Inflammatory macrophage treated with lipopolysaccharide for 4 hours (primary cell): ENCODE data around the gene PXMP2.

Source experiments
- DNase-seq: peaks from one replicate; pipeline ENCODE4 v3.0.0-alpha.2; 2020

Gene PXMP2

GRCh38 chr12:132687211-132688164 is at the start of gene PXMP2, which contains the start of gene POLE:
Gene PXMP2, plus strand, starts transcription at chr12:132687587. Its CDS starts 84 bp downstream, at chr12:132687671.
Gene POLE, minus strand, starts transcription at chr12:132687342. Its CDS starts 27 bp downstream, at chr12:132687315.
- DNase-seq: peak; percentile 96

DNA sequence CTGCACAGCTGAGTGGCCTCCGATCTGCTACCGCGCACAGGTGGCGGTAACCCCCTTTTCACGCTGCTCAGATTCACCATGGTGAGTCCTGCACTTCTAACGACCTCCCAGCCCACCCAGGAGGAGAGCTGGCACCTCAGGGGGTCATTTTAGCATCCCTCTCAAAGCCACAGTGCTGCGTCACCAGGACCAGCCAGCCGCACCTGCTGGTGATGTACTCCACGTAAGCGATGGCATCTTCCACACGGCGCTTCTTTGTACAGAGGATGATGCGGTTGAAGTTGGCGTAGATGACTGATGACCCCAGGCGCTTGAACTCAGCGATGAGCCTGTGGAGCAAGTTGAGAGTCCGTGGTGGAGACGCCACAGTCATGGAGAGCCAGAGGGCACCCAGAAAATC is 49.6 kb upstream of the PXMP2 start:
- no peak for DNase-seq

GRCh38 chr12:132638541-132639408 is 48.6 kb upstream of the PXMP2 start:
- peak; percentile 16 for DNase-seq

DNA sequence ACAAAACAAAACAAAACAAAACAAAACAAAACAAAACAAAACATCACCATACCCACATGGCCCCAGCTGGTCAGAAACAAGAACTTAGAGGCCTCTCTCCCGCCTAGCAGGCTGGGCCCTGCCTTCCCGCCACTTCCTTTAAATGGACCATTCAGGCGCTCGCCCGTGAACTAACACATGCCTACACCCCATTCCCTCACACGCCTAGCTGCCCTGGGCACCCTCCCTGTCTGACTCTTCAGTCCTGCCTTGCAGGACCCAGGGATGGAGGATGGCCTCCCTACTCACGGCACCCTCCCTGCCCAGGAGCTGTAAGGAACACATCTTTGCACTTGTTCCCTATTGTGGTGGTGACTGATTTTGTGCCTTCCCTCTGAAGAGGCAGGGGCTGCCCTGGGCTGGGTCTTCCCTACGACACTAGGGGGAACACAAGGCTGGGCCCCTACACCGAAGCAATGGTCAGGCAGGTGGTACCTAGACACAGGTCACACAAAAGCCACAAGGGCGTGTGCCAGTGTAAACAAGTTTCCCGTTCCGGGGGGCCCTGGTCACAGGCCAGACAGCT is 47.3 kb upstream of the PXMP2 start:
- DNase-seq: no peak

DNA sequence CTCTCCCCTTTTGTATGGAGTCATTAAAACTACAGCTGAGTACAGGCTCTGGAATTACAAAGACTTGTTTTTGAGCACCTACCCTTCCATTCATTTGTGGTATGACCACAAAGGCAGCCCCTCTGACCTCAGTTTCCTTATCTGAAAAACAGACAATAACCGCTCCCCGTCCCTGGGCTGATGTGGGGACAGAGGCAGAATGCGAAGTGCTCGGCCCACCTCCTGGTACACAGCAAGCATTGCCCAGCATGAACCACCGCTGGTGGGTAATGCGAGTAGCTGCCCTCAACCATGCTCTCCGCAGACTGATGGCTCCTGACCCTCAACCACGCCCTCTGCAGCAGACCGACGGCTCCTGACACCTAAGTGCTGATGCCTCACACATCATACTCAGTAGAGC is 46.5 kb upstream of the PXMP2 start:
- DNase-seq: no peak

- DNase-seq: no peak
Observed at GRCh38 chr12:132641811-132642650, 45.4 kb upstream of the PXMP2 start.

DNA sequence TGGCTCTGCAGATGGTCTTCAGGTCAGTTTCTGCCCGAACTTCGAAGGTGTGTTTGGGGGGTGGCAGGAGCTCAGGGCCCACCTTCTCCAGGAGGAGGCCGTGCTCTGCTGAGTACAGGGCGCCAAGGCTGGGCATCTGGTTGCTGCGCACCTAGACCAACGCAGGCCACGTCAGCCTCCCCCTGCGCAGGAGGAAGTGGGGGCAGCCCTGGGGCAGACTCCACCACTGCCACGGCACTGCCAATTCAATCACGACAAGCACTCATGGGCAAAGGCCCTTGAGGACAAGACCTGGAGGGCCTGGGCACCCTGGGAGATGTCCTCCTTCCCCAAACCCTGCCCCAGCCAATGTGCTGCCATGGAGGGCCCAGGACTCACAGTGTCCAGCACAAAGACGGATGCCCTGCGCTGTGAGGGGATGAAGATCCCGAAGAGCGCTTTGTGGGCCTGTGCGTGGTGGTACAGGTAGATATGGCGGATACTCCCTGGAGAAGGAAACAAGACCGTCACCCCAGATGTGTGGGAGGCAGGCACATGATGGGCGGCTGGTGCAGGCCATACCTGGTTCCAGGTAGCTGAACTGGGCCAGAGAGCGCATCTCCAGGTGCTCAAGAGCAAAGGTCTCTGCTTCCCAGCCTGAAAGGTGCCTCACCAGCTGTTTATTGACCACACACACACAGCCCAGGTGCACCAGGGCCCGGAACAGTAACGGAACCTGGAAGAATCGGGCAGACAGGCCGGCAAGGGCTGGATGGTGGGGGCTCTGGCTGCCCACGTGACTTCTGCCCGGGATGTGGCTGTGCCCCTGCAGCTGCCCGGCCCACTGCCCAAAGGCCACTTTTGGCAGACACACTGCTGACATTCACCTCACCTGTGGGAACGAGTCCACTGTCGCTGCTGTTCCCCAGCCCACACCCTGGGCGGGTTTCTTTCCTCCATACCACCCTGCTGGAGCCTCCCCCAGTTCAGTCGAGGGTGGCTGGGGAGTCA is 44.2 kb upstream of the PXMP2 start:
- DNase-seq: no peak

DNA sequence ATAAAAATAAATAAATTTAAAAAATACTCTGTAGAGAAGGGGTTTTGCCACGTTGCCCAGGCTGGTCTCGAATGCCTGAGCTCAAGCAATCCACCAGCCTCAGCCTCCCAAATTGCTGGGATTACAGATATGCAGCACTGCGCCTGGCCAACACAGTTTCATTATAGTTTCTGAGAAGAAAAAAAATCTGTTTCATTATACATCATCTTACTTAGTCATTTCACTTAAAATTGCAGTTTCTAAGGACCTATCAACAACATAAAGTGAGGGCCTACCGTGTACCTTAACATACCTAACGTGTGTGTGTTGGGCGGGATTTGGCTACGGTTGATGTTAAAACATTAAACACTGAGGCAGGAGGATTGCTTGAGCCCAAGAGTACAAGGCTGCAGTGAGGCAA is 40.5 kb upstream of the PXMP2 start:
- no peak for DNase-seq

GRCh38 chr12:132647858-132648257 is 39.5 kb upstream of the PXMP2 start:
- DNase-seq: no peak

- DNase-seq: no peak
Observed at GRCh38 chr12:132648616-132649225, 38.7 kb upstream of the PXMP2 start.

- no peak for DNase-seq
Observed at GRCh38 chr12:132649226-132649945, 38.0 kb upstream of the PXMP2 start.

DNA sequence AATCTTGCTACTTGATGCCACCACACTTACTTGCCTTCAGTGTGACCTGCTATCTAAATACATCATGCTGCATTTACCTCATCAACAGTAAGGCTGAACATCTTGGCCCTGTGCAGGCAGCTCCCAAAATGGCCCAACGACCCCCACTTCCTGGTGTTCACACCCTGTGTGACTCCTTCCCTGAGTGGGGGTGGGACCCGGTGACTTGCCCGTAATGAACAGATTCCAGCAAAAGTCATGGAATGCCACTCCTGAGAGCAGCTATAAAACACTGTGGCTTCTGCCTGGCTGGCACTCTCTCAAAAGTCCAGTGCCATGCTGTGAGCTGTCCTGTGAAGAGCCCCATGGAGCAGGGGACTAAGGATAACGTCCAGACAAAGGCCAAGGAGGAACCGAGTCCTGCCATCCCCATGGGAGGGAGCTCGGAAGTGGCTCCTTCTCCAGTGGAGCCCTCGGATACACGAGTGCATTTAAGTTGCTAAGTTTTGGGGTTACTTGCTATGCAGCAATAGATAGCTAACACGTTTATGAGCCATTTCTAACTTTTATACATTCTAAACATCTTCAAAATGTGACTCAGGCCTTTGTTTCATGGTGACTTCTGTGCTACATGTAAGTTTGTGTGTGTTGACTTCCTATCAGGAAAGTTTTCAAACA is 35.8 kb upstream of the PXMP2 start:
- no peak for DNase-seq

DNA sequence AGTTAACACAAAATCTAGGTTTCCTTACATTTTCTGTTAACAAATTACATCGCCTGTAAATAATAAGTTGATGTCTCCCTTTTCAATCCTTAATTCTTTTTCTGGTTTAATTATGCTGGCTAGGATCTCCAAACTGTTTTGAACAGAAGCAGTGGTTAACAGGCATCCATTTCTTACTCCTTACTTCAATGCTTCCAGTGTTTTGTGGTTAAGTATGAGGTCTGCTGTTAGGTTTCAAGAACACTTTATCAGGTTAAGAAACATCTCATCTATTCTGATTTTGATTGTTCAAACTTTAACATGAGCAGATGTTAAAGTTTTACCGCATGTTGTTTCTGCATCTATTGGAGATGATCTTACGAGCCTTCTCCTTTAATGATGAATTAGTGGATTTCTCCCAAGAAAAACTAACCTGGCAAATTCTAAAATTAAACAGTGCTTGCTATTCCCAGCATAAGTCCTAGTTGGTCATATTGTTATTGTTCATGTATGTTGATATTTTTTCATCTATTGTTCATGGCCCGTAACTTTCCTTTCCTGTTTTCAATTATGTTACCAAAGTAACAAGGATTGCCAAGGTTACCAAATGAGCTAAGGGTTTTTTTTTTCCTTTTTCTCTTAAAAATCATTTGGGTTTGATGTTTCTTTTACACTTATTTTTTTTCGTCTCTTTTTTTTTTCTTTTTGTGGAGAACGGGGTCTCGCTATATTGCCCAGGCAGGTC is 33.7 kb upstream of the PXMP2 start:
- no peak for DNase-seq

DNA sequence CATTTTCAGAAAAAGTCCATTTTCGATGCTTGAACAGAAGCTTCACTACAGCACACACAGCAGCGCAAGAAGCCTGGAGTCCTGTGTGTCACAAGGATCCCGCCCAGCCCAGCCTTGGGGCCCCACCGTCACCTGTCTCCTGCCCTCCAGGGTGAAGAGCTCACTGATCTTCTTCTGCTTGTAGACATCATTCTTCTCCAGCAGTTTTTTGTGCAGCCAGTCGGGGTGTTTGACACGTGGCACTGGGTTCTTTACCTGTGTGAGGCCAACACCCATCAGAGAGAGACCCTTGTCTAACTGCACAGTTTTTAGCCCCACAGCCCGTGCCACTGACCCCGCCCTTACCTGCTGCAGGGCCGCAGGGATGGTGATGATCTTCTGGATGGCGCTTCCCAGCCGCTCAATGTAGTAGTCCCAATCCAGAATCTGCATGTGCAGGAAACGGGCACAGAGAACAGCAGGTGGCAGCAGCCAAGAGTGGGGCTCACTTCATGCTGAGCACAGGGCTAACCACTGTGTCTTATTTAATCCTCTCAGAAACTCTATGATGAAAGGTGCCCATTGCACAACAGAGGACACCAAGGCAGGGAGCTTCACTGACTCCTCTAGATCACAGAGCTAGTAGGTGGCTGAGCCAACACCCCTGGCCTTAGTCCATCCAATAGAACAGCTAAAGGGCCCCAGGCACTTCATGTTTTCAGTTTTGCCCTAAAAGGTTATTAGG is 30.2 kb upstream of the PXMP2 start:
- DNase-seq: peak; percentile 2

- DNase-seq: no peak
Observed at GRCh38 chr12:132658149-132658894, 29.1 kb upstream of the PXMP2 start.

DNA sequence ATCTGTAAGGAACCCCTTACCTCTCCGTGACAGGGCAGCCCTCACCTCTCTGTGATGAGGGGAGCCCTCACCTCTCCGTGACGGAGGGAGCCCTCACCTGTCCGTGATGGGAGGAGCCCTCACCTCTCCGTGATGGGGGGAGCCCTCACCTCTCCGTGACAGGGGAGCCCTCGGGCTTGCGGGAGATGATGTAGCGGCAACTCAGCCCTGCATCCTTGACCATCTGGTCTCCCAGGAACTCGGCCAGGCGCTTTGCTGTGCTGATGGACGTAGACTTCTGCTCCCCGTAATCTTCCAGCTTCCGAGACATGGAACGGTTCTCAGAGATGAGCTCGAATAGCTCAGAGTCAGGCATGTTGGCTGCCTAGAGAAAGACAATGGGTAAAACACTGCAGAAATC is 28.2 kb upstream of the PXMP2 start:
- DNase-seq: no peak

- DNase-seq: no peak
Observed at GRCh38 chr12:132660052-132660451, 27.3 kb upstream of the PXMP2 start.
